Calu3 (cell line): ENCODE data around the gene GPR68. TPM values are rescaled to one million over a fixed set of nuclear protein-coding genes. Genes with fewer than 3 reads are reported as not detected.
A peak's percentile ranks its signal among the peaks of the same experiment; 100 is the strongest.
"Not testable (repeated sequence)": the region's sequence is repeated elsewhere in the genome, so short reads cannot be mapped to it uniquely, and the experiment has no call there.

ENCODE experiments used
- BruUV-seq: library from RNA; stranded (reverse); fragments of 400-500 nt; replicated peaks from 2 replicates; lab custom pipeline; 2021; lab: Mats Ljungman, UMichigan
- CTCF ChIA-PET: fragments of 300-600 bp; sonication (Branson Sonifier 250); formaldehyde crosslinking; loops from one replicate; lab custom pipeline; 2022; ENCODE audit warnings: antibody characterized with exemption; lab: Charles Lee
- DNase-seq: peaks from one replicate; pipeline ENCODE4 v3.0.0; 2022
- H3K27ac Mint-ChIP-seq: one replicate; pipeline ENCODE4 v1.8.0; 2022; ENCODE audit warnings: mixed read lengths; ENCODE audit not compliant: unreplicated experiment
- H3K27me3 Mint-ChIP-seq: one replicate; pipeline ENCODE4 v1.8.0; 2022; ENCODE audit warnings: mixed read lengths; ENCODE audit not compliant: unreplicated experiment
- H3K36me3 Mint-ChIP-seq: one replicate; pipeline ENCODE4 v1.8.0; 2022; ENCODE audit warnings: mild to moderate bottlenecking, moderate library complexity, mixed read lengths; ENCODE audit not compliant: insufficient read depth, unreplicated experiment
- H3K4me1 Mint-ChIP-seq: one replicate; pipeline ENCODE4 v1.8.0; 2022; ENCODE audit warnings: mild to moderate bottlenecking, low read depth, mixed read lengths; ENCODE audit not compliant: unreplicated experiment
- H3K4me3 Mint-ChIP-seq: one replicate; pipeline ENCODE4 v1.8.0; 2022; ENCODE audit warnings: mild to moderate bottlenecking, low read depth, moderate library complexity, mixed read lengths; ENCODE audit not compliant: unreplicated experiment
- H3K9me3 Mint-ChIP-seq: one replicate; pipeline ENCODE4 v1.8.0; 2022; ENCODE audit warnings: low read depth, mixed read lengths; ENCODE audit not compliant: unreplicated experiment
- intact Hi-C: fragments of 100-400 bp; cut with micrococcal nuclease; formaldehyde crosslinking; loops from one replicate; pipeline ENCODE4 v1.10.0; 2022; ENCODE audit not compliant: unreplicated experiment
- total RNA-seq: library from RNA; stranded (reverse); gene quantifications from 2 replicates; pipeline ENCODE4 v1.2.3, GENCODE V29; 2022
- TF ChIP-seq, protein P1 (sequence below): fragments of 200-600 bp; IDR thresholded peaks from one replicate; pipeline ENCODE4 v1.8.0; 2022; ENCODE audit warnings: antibody characterized with exemption; ENCODE audit not compliant: unreplicated experiment

GPR68 gene
- total RNA-seq, 1 experiment from 2014 or later = not detected

DNA sequence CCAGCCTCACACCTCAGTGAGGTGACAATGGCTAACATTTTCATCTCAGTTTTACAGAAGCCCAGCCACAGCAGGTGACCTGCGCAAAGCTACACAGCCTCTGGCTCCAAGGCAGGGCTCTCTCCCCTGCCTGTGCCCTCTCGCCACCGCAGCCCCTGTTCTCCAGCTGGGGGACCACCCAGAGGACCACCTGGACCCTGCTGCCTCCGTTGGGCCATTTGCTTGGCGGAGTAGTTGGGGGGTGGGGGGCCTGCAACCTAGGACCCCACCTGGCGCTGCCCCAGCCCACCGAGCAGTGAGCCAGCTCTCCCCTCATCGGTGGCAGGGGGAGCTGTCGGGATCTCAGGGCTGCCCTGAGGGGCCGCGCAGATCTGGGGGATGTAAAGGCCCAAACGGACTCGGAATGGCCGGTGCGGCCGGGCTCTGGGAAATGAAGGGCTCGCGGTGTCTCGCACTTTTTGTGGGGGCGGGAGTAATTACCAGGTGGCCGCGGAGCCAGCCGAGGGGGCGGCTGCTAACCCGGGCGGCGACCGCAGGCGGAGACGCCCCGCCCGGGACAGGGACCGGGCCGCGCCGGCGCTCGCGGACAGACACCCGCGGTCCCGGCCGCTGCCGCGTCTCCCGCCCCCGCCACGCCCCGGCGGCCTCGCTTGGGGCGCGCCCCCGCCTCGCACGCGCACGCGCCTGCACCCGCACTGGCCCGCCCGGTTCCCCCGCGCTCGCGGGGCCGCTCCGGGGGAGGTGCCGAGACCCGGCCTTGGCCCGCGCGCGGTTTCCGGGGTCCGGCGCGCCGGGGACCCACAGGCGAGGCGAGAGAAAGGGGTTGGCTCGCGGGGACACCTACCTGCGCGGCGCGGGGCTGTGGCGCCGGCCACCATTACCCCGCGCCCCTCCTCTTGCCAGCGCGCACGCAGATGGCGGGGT is 8.6 kb upstream of the GPR68 start:
- TF ChIP-seq, protein P1, sequence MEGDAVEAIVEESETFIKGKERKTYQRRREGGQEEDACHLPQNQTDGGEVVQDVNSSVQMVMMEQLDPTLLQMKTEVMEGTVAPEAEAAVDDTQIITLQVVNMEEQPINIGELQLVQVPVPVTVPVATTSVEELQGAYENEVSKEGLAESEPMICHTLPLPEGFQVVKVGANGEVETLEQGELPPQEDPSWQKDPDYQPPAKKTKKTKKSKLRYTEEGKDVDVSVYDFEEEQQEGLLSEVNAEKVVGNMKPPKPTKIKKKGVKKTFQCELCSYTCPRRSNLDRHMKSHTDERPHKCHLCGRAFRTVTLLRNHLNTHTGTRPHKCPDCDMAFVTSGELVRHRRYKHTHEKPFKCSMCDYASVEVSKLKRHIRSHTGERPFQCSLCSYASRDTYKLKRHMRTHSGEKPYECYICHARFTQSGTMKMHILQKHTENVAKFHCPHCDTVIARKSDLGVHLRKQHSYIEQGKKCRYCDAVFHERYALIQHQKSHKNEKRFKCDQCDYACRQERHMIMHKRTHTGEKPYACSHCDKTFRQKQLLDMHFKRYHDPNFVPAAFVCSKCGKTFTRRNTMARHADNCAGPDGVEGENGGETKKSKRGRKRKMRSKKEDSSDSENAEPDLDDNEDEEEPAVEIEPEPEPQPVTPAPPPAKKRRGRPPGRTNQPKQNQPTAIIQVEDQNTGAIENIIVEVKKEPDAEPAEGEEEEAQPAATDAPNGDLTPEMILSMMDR = no peak
- CTCF ChIA-PET = no interaction called here
- Mint-ChIP-seq H3K27ac (no peak overlapping the region), H3K27me3 (peaks cover 30% of the 10 kb centered on the region), H3K9me3 (no peaks in the 10 kb centered on the region), H3K4me1 (peaks cover 16% of the 10 kb centered on the region), H3K36me3 (peaks cover 16% of the 10 kb centered on the region), H3K4me3 (peak overlapping the region; percentile 62)
- peak; percentile 47 for DNase-seq
- no TSS peak for BruUV-seq
- intact Hi-C loops = no loop called here

DNA sequence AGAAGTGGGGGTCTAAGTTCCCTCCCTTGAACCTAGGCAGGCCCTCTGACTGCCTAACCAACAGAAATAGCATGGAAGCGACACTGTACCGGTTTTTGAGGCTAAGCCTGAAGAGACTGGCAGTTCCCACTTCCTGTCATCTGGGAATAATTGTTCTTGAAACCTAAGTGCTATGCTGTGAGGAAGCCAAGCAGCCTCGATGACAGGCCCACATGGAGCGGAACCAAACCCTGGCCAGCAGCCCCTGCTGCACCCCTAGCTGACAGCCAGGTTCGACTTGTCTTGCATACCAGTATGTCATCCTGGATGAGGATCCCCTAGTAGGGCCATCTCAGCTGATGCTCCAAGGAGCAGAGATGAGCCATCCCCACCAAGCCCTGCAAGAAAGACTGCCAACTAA is 6.4 kb upstream of the GPR68 start:
- H3K4me1 Mint-ChIP-seq = peaks cover 16% of the 10 kb centered on the region
- intact Hi-C loops = no loop called here
- peaks cover 16% of the 10 kb centered on the region for H3K36me3 Mint-ChIP-seq
- no TSS peak for BruUV-seq
- CTCF ChIA-PET = interaction anchor here (1.1 to 1.6 kb wide), 4 partner anchors 14 to 78 kb away, joined by 3 to 5 read pairs (median 4); no protein-coding TSS in a partner anchor
- no peak overlapping the region for H3K4me3 Mint-ChIP-seq
- H3K27me3 Mint-ChIP-seq = peaks cover 8% of the 10 kb centered on the region
- H3K27ac Mint-ChIP-seq = no peak overlapping the region
- H3K9me3 Mint-ChIP-seq = no peaks in the 10 kb centered on the region
- TF ChIP-seq, protein P1 = no peak
- DNase-seq = no peak

DNA sequence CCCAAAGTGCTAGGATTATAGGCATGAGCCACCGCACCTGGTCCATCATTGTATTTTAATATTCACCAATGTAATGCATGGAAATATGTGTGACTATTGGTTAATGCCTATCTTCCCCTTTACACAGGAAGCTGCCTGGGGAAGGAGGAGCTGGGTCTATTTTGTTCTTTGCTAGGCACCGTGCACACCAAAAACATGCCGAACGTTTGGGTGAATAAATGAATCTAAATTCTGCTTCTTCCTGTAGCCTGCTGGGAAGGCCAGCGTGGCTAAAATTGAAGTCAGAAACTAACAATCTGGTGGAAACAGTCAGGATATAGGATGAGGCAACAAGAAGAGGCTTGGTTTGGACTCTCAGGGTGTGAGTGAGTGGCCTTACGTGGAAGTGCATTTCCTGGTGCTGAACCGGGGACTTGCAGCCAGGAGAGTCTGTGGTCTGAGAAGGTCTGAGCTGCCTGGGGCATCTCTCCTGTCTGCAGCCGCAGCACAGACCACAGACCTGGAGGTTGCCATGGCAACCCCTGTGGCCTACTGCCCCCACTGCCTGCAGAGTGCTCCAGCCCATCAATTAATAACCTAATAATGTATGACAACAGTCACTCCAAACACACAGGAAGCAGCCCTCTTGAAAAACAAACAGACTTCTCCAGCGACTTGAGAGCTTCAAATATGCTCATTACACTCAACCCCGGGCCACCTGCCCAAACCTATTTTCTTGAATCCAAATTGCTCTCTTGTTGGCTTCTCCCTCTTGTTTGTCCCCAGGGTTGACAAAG is 5.5 kb upstream of the GPR68 start:
- CTCF ChIA-PET = interaction anchor here (0.6 to 1.6 kb wide), 7 partner anchors 10 to 118 kb away, joined by 3 to 5 read pairs (median 4); no protein-coding TSS in a partner anchor
- Mint-ChIP-seq H3K9me3 (no peaks in the 10 kb centered on the region), H3K27ac (peak overlapping the region; percentile 20), H3K36me3 (peaks cover 16% of the 10 kb centered on the region), H3K27me3 (no peaks in the 10 kb centered on the region), H3K4me3 (no peak overlapping the region), H3K4me1 (peaks cover 16% of the 10 kb centered on the region)
- peak; percentile 77 for DNase-seq
- intact Hi-C loops = no loop called here
- BruUV-seq = no TSS peak
- TF ChIP-seq, protein P1 = no peak

- H3K36me3 Mint-ChIP-seq = peaks cover 4% of the 10 kb centered on the region
- no peak for DNase-seq
- CTCF ChIA-PET = interaction anchor here (0.6 to 0.7 kb wide), 3 partner anchors 104 to 379 kb away, joined by 4 to 6 read pairs (median 5); no protein-coding TSS in a partner anchor
- H3K27ac Mint-ChIP-seq = no peak overlapping the region
- no peak overlapping the region for H3K4me3 Mint-ChIP-seq
- TF ChIP-seq, protein P1 = no peak
- H3K4me1 Mint-ChIP-seq = peaks cover 16% of the 10 kb centered on the region
- H3K9me3 Mint-ChIP-seq = no peaks in the 10 kb centered on the region
- peaks cover 29% of the 10 kb centered on the region for H3K27me3 Mint-ChIP-seq
- intact Hi-C loops = no loop called here
- no TSS peak for BruUV-seq
Measured at GRCh38 chr14:91246051-91246852, 1.7 kb upstream of the GPR68 start.

GRCh38 chr14:91245616-91246015 is 1.1 kb upstream of the GPR68 start:
- CTCF ChIA-PET, H3K9me3 Mint-ChIP-seq, DNase-seq, H3K27ac Mint-ChIP-seq, H3K36me3 Mint-ChIP-seq, BruUV-seq, intact Hi-C loops, H3K4me3 Mint-ChIP-seq: not testable (repeated sequence)
- peaks cover 36% of the 10 kb centered on the region for H3K27me3 Mint-ChIP-seq
- peaks cover 11% of the 10 kb centered on the region for H3K4me1 Mint-ChIP-seq
